OCI-LY7 (cell line): ENCODE results near the gene GRM1. TPM values are rescaled to one million over a fixed set of nuclear protein-coding genes. Genes with fewer than 3 reads are reported as not detected.

Experiments
- BruUV-seq: library from RNA; stranded (reverse); fragments of 400-500 nt; replicated peaks from 2 replicates; lab custom pipeline; 2021; lab: Mats Ljungman, UMichigan
- CTCF ChIA-PET: fragments of 300-600 bp; sonication (Branson Sonifier 250); formaldehyde crosslinking; loops from one replicate; lab custom pipeline; 2022; ENCODE audit warnings: antibody characterized with exemption; ENCODE audit not compliant: unreplicated experiment; lab: Charles Lee
- POLR2A ChIA-PET: fragments of 300-600 bp; sonication (Branson Sonifier 250); formaldehyde crosslinking; loops from one replicate; lab custom pipeline; 2022; ENCODE audit warnings: antibody characterized with exemption; lab: Charles Lee
- DNase-seq: peaks from one replicate; pipeline ENCODE4 v3.0.0-alpha.2; 2015; ENCODE audit warnings: low spot score
- H2AFZ ChIP-seq: fragments of 200-600 bp; sonication (generic), shearing (Covaris generic); 2 replicates; pipeline ENCODE4 v1.6.1; 2014; ENCODE audit warnings: mild to moderate bottlenecking, antibody characterized with exemption, low read length, moderate library complexity
- H3K27ac ChIP-seq: fragments of 200-600 bp; sonication (generic); 2 replicates; pipeline ENCODE4 v1.5.1; 2014; ENCODE audit warnings: mixed run types, low read depth, mild to moderate bottlenecking, moderate library complexity, low read length, inconsistent platforms; ENCODE audit not compliant: poor library complexity, severe bottlenecking
- H3K36me3 ChIP-seq: fragments of 200-600 bp; sonication (generic); 2 replicates; pipeline ENCODE4 v1.6.1; 2014; ENCODE audit warnings: mild to moderate bottlenecking, antibody characterized with exemption, low read length, moderate library complexity, mixed read lengths; ENCODE audit not compliant: insufficient read depth
- H3K4me1 ChIP-seq: fragments of 200-600 bp; sonication (generic); 2 replicates; pipeline ENCODE4 v1.5.1; 2014; ENCODE audit warnings: mild to moderate bottlenecking, low read length; ENCODE audit not compliant: insufficient read depth, poor library complexity, severe bottlenecking
- H3K4me2 ChIP-seq: fragments of 200-600 bp; sonication (generic); 2 replicates; pipeline ENCODE4 v1.6.1; 2014; ENCODE audit warnings: mild to moderate bottlenecking, low read length
- H3K4me3 ChIP-seq: fragments of 200-600 bp; sonication (generic); 2 replicates; pipeline ENCODE4 v1.5.1; 2014; ENCODE audit warnings: mild to moderate bottlenecking, low read depth, low read length; ENCODE audit not compliant: poor library complexity, severe bottlenecking
- H3K79me2 ChIP-seq: fragments of 200-600 bp; sonication (generic); 2 replicates; pipeline ENCODE4 v1.6.1; 2016; ENCODE audit warnings: low read depth, mild to moderate bottlenecking, low read length, moderate library complexity, mixed read lengths; ENCODE audit not compliant: insufficient read depth
- H3K9me2 ChIP-seq: fragments of 200-600 bp; sonication (generic); 2 replicates; pipeline ENCODE4 v1.6.1; 2016; ENCODE audit warnings: mild to moderate bottlenecking, low read length, mixed read lengths; ENCODE audit not compliant: insufficient read depth
- H3K9me3 ChIP-seq: fragments of 200-600 bp; sonication (generic); 2 replicates; pipeline ENCODE4 v1.6.1; 2014; ENCODE audit warnings: mild to moderate bottlenecking, mixed run types, low read length, mixed read lengths
- H4K20me1 ChIP-seq: fragments of 200-600 bp; sonication (generic); 2 replicates; pipeline ENCODE4 v1.6.1; 2014; ENCODE audit warnings: mild to moderate bottlenecking, antibody characterized with exemption, low read length, moderate library complexity, mixed read lengths; ENCODE audit not compliant: insufficient read depth
- CTCF ChIP-seq: fragments of 200-600 bp; sonication (generic); conservative IDR thresholded peaks from 2 replicates; pipeline ENCODE4 v1.5.1; 2014; ENCODE audit warnings: mild to moderate bottlenecking, antibody characterized with exemption, low read length, moderate library complexity, mixed read lengths
- EZH2phosphoT487 ChIP-seq: fragments of 200-600 bp; sonication (generic); IDR thresholded peaks from 2 replicates; pipeline ENCODE4 v1.6.1; 2018; ENCODE audit warnings: low read depth, borderline replicate concordance, mild to moderate bottlenecking, mixed run types, antibody characterized with exemption, low read length, moderate library complexity, mixed read lengths
- intact Hi-C: fragments of 100-400 bp; cut with micrococcal nuclease; formaldehyde crosslinking; loops from one replicate; pipeline ENCODE4 v1.10.0; 2022; ENCODE audit not compliant: unreplicated experiment
- total RNA-seq, 2 experiments: library from RNA; depleted of rRNA in 1 of 2; stranded (reverse); fragments of >200 nt in 1 of 2; shearing (Covaris generic) in 1 of 2; gene quantifications; 2 replicates each; pipeline ENCODE4 v1.2.3, GENCODE V29; 2014 to 2022

GRM1 gene
- total RNA-seq, 2 experiments from 2014 or later, result not detected

GRCh38 chr6:146211646-146212045 lies 182.8 kb downstream of the GRM1 start:
- Histone ChIP-seq H3K9me3 (no peaks in the 10 kb centered on the region), H3K27ac (no peak overlapping the region), H3K9me2 (no peaks in the 10 kb centered on the region), H4K20me1 (no peaks in the 10 kb centered on the region), H2AFZ (no peak overlapping the region), H3K4me1 (no peaks in the 10 kb centered on the region), H3K79me2 (no peaks in the 10 kb centered on the region), H3K4me2 (no peak overlapping the region), H3K4me3 (no peak overlapping the region), H3K36me3 (no peaks in the 10 kb centered on the region)
- DNase-seq, result no peak
- TF ChIP-seq EZH2phosphoT487 (no peak), CTCF (no peak)
- CTCF ChIA-PET, result no interaction called here
- POLR2A ChIA-PET, result no interaction called here
- no TSS peak for BruUV-seq
- intact Hi-C loops, result no loop called here

GRCh38 chr6:146212781-146213180 lies 183.9 kb downstream of the GRM1 start:
- no peak overlapping the region for H3K27ac ChIP-seq
- no peaks in the 10 kb centered on the region for H3K9me2 ChIP-seq
- no peaks in the 10 kb centered on the region for H3K36me3 ChIP-seq
- H3K4me2 ChIP-seq, result no peak overlapping the region
- POLR2A ChIA-PET, result no interaction called here
- H3K9me3 ChIP-seq, result no peaks in the 10 kb centered on the region
- no peaks in the 10 kb centered on the region for H3K79me2 ChIP-seq
- no peak for TF ChIP-seq EZH2phosphoT487
- no peak overlapping the region for H3K4me3 ChIP-seq
- CTCF ChIA-PET, result no interaction called here
- H4K20me1 ChIP-seq, result no peaks in the 10 kb centered on the region
- intact Hi-C loops, result no loop called here
- no peak overlapping the region for H2AFZ ChIP-seq
- BruUV-seq, result no TSS peak
- H3K4me1 ChIP-seq, result no peaks in the 10 kb centered on the region
- no peak for DNase-seq

GRCh38 chr6:146219101-146219500 lies 190.2 kb downstream of the GRM1 start:
- intact Hi-C loops, result no loop called here
- POLR2A ChIA-PET, result no interaction called here
- Histone ChIP-seq H2AFZ (no peak overlapping the region), H3K4me2 (no peak overlapping the region), H3K9me3 (no peaks in the 10 kb centered on the region), H3K36me3 (no peaks in the 10 kb centered on the region), H4K20me1 (no peaks in the 10 kb centered on the region), H3K79me2 (no peaks in the 10 kb centered on the region), H3K27ac (no peak overlapping the region), H3K4me3 (no peak overlapping the region), H3K4me1 (no peaks in the 10 kb centered on the region), H3K9me2 (no peaks in the 10 kb centered on the region)
- TF ChIP-seq EZH2phosphoT487 (no peak), CTCF (no peak)
- CTCF ChIA-PET, result no interaction called here
- no TSS peak for BruUV-seq
- no peak for DNase-seq
